Pons (tissue), 1 donor: ENCODE measurements around the gene F7.

ENCODE experiments used
- DNase-seq: peaks from one replicate; pipeline ENCODE4 v3.0.0-alpha.2; 2016; ENCODE audit warnings: low spot score

Gene F7

GRCh38 chr13:113117911-113118260, 12.3 kb downstream of the F7 start:
- DNase-seq, result no peak

GRCh38 chr13:113118261-113119021, 12.8 kb downstream of the F7 start:
- DNase-seq, result no peak

- DNase-seq, result no peak
Measured at GRCh38 chr13:113119166-113119821, 13.7 kb downstream of the F7 start.

- DNase-seq, result no peak
Measured at GRCh38 chr13:113119822-113120189, 14.2 kb downstream of the F7 start.

- no peak for DNase-seq
Measured at GRCh38 chr13:113120300-113121182, 14.9 kb downstream of the F7 start.

GRCh38 chr13:113121183-113121927, 15.8 kb downstream of the F7 start:
- no peak for DNase-seq

GRCh38 chr13:113121928-113122471, 16.4 kb downstream of the F7 start:
- no peak for DNase-seq

GRCh38 chr13:113122550-113123225, 17.1 kb downstream of the F7 start, which contains the start of gene F10:
Gene F10 (plus strand): TSS chr13:113122799. CDS start chr13:113122856, 57 bp downstream.
- DNase-seq, result no peak

GRCh38 chr13:113123226-113124201, 17.9 kb downstream of the F7 start:
- DNase-seq, result no peak

- DNase-seq, result no peak
Measured at GRCh38 chr13:113124211-113124970, 18.8 kb downstream of the F7 start.

- DNase-seq, result no peak
Measured at GRCh38 chr13:113125506-113126264, 20.1 kb downstream of the F7 start.

GRCh38 chr13:113126265-113127150, 20.9 kb downstream of the F7 start:
- DNase-seq, result no peak

- no peak for DNase-seq
Measured at GRCh38 chr13:113129480-113129879, 23.9 kb downstream of the F7 start.

GRCh38 chr13:113129921-113130750, 24.5 kb downstream of the F7 start:
- DNase-seq, result no peak

- no peak for DNase-seq
Measured at GRCh38 chr13:113135281-113135760, 29.7 kb downstream of the F7 start.

- no peak for DNase-seq
Measured at GRCh38 chr13:113137691-113138298, 32.2 kb downstream of the F7 start.
